HL-60 (cell line): ENCODE data around the gene NRP1.

Experiments used
- POLR2AphosphoS5 ChIP-seq: IDR thresholded peaks from 2 replicates; pipeline ENCODE4 v1.6.1; 2012; ENCODE audit warnings: low read depth
- TF ChIP-seq, protein P1 (sequence below): IDR thresholded peaks from one replicate; pipeline ENCODE4 v1.5.1; 2011; ENCODE audit warnings: low read length, control low read depth, inconsistent platforms; ENCODE audit not compliant: insufficient read depth

DNA sequence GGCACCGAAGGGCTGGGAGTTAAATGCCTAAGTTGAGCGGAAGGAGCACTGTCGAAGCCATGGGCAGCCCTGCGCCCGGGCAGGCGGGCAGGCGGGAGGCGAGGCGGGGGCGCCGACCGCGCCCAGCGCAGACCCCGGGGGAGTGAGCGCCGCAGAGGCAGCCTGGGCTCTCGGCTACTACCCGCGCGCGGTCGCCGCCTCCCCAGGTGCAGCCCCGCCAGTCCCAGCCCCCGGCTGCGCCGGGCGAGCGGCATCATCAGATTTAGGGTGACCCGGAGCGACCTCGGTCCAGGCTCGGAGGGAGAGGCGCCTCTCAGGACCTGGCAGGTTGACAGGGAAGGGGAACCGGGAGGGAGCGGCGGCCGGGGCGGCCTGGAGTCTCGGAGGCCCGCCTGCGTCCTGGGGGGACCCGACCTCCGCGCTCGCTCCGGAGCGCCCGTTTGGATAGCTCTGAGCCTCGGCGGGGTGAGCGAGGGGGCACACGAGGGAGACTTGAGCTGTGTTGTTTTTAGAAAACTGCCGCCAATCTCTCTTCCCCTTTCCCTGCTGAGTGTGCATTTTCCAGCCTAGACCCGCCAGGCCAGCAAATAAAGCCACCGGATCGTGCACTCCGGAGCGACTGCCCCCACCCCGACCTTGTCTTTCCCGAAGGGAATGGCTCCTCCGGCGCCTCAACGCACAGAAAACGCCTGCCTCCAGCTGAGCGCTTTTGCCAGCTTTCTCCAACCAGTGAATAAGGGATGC is 2.3 kb upstream of the NRP1 start:
- TF ChIP-seq, protein P1, sequence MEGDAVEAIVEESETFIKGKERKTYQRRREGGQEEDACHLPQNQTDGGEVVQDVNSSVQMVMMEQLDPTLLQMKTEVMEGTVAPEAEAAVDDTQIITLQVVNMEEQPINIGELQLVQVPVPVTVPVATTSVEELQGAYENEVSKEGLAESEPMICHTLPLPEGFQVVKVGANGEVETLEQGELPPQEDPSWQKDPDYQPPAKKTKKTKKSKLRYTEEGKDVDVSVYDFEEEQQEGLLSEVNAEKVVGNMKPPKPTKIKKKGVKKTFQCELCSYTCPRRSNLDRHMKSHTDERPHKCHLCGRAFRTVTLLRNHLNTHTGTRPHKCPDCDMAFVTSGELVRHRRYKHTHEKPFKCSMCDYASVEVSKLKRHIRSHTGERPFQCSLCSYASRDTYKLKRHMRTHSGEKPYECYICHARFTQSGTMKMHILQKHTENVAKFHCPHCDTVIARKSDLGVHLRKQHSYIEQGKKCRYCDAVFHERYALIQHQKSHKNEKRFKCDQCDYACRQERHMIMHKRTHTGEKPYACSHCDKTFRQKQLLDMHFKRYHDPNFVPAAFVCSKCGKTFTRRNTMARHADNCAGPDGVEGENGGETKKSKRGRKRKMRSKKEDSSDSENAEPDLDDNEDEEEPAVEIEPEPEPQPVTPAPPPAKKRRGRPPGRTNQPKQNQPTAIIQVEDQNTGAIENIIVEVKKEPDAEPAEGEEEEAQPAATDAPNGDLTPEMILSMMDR: no peak
- TF ChIP-seq POLR2AphosphoS5: no peak
